GM18951 (cell line): ENCODE data around the gene MPND.

ENCODE experiments used
- POLR2A ChIP-seq: IDR thresholded peaks from 4 replicates; pipeline ENCODE4 v1.6.1; 2011; ENCODE audit warnings: mild to moderate bottlenecking; ENCODE audit not compliant: insufficient read length, insufficient read depth; ENCODE audit errors: extremely low read depth
- in situ Hi-C: fragments of 300-500 bp; cut with MboI; formaldehyde crosslinking; loops from one replicate; pipeline ENCODE4 v1.12.0; 2022; ENCODE audit warnings: low sequenced_read_pairs, mixed read lengths, inconsistent platforms; ENCODE audit not compliant: unreplicated experiment

MPND gene

GRCh38 chr19:4371247-4372164 lies 28.1 kb downstream of the MPND start:
- no peak for TF ChIP-seq POLR2A
- in situ Hi-C loops, result no loop called here

GRCh38 chr19:4372165-4373012 lies 29.0 kb downstream of the MPND start:
- TF ChIP-seq POLR2A, result no peak
- in situ Hi-C loops, result no loop called here

GRCh38 chr19:4373013-4373367 lies 29.6 kb downstream of the MPND start:
- no peak for TF ChIP-seq POLR2A
- in situ Hi-C loops, result no loop called here

- in situ Hi-C loops, result no loop called here
- no peak for TF ChIP-seq POLR2A
These were observed 30.5 kb downstream of the MPND start for GRCh38 chr19:4373601-4374497.

- in situ Hi-C loops, result no loop called here
- TF ChIP-seq POLR2A, result no peak
These were observed 31.3 kb downstream of the MPND start for GRCh38 chr19:4374498-4375163.

- in situ Hi-C loops, result no loop called here
- TF ChIP-seq POLR2A, result no peak
These were observed 32.0 kb downstream of the MPND start for GRCh38 chr19:4375164-4376027.

- TF ChIP-seq POLR2A, result peak; percentile 29
- in situ Hi-C loops, result no loop called here
These were observed 32.8 kb downstream of the MPND start for GRCh38 chr19:4376028-4376670.

GRCh38 chr19:4376671-4376990 lies 33.3 kb downstream of the MPND start:
- no peak for TF ChIP-seq POLR2A
- in situ Hi-C loops, result no loop called here

GRCh38 chr19:4376991-4377781 lies 33.8 kb downstream of the MPND start:
- TF ChIP-seq POLR2A, result no peak
- in situ Hi-C loops, result no loop called here

GRCh38 chr19:4378886-4379285 lies 35.5 kb downstream of the MPND start:
- TF ChIP-seq POLR2A, result no peak
- in situ Hi-C loops, result no loop called here
